ENCODE results near the gene ADGRD2. TPM values are rescaled to one million over a fixed set of nuclear protein-coding genes. Genes with fewer than 3 reads are reported as not detected.

ADGRD2 gene
- total RNA-seq, 1 donor from 2014 or later: not detected

DNA sequence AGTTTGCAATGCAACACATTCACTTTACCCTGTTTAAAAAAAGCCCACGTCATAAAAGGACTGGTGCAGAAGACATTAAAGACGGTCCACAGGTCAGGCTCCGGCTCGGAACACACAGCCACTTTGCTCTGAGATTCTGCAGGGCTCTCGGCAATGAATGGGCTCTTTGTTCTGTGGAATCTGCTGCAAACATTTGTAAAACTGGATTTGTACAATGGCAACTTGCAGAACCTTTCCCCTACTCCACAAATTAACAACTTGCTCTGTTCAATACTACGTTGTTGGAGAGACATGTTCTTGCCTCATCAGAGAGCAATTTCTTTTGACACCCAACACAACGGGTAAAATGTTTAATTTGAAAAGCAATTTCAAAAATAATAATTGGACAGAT is 70.0 kb downstream of the ADGRD2 start:
- no peaks in the 10 kb centered on the region for H3K27me3 Mint-ChIP-seq
- H3K36me3 Mint-ChIP-seq (ENCODE audit: low read depth): no peaks in the 10 kb centered on the region
- POLR2A ChIA-PET: interaction anchor here (0.6 kb wide), 1 partner anchor 16 kb away, joined by 6 read pairs; no protein-coding TSS in a partner anchor
- TF ChIP-seq, protein P1, sequence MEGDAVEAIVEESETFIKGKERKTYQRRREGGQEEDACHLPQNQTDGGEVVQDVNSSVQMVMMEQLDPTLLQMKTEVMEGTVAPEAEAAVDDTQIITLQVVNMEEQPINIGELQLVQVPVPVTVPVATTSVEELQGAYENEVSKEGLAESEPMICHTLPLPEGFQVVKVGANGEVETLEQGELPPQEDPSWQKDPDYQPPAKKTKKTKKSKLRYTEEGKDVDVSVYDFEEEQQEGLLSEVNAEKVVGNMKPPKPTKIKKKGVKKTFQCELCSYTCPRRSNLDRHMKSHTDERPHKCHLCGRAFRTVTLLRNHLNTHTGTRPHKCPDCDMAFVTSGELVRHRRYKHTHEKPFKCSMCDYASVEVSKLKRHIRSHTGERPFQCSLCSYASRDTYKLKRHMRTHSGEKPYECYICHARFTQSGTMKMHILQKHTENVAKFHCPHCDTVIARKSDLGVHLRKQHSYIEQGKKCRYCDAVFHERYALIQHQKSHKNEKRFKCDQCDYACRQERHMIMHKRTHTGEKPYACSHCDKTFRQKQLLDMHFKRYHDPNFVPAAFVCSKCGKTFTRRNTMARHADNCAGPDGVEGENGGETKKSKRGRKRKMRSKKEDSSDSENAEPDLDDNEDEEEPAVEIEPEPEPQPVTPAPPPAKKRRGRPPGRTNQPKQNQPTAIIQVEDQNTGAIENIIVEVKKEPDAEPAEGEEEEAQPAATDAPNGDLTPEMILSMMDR (IDR thresholded peaks at IDR 0.05): no peak
- no peaks in the 10 kb centered on the region for H3K4me1 Mint-ChIP-seq
- intact Hi-C loops (cut with micrococcal nuclease): no loop called here
- no peak overlapping the region for H3K4me3 Mint-ChIP-seq
- DNase-seq (no peak), ATAC-seq (ENCODE audit: low read depth) (no peak)
- no peaks in the 10 kb centered on the region for H3K9me3 Mint-ChIP-seq
- H3K27ac Mint-ChIP-seq: no peak overlapping the region
- CTCF ChIA-PET: no interaction called here

DNA sequence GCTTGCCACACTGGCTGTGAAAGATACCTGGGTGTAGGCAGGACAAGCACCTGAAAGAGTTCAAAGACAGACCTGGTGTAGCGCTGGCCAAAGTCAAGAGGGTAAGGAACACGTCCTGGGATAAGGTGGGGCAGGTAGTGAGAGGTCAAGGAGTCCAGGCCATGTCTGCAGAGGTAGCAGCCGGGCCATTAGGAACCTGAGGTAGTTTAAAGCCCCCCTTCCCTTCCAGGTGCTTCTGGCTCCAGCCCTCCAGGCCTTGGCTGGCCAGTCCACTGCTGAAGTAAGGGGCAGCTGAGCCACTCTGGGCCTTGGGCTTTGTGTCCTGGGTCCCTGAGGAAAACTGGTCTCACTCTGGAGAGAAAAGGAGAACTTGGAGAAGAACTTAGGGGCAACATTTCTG is 70.9 kb downstream of the ADGRD2 start:
- TF ChIP-seq, protein P1 (IDR thresholded peaks at IDR 0.05): no peak
- no peaks in the 10 kb centered on the region for H3K9me3 Mint-ChIP-seq
- no peak for ATAC-seq (ENCODE audit: low read depth)
- ChIA-PET CTCF (no interaction called here), POLR2A (no interaction called here)
- no peak for DNase-seq
- no peaks in the 10 kb centered on the region for H3K27me3 Mint-ChIP-seq
- H3K27ac Mint-ChIP-seq: no peak overlapping the region
- no peaks in the 10 kb centered on the region for H3K36me3 Mint-ChIP-seq (ENCODE audit: low read depth)
- intact Hi-C loops (cut with micrococcal nuclease): no loop called here
- no peaks in the 10 kb centered on the region for H3K4me1 Mint-ChIP-seq
- no peak overlapping the region for H3K4me3 Mint-ChIP-seq

- intact Hi-C loops (cut with micrococcal nuclease): no loop called here
- DNase-seq (no peak), ATAC-seq (ENCODE audit: low read depth) (no peak)
- no peaks in the 10 kb centered on the region for H3K9me3 Mint-ChIP-seq
- H3K27ac Mint-ChIP-seq: no peak overlapping the region
- H3K4me3 Mint-ChIP-seq: no peak overlapping the region
- H3K27me3 Mint-ChIP-seq: no peaks in the 10 kb centered on the region
- ChIA-PET CTCF (no interaction called here), POLR2A (no interaction called here)
- no peaks in the 10 kb centered on the region for H3K4me1 Mint-ChIP-seq
- H3K36me3 Mint-ChIP-seq (ENCODE audit: low read depth): no peaks in the 10 kb centered on the region
- TF ChIP-seq, protein P1 (IDR thresholded peaks at IDR 0.05): no peak
Measured at GRCh38 chr9:124522121-124523098, 72.2 kb downstream of the ADGRD2 start.

- ChIA-PET POLR2A (no interaction called here), CTCF (interaction anchor here (1.5 kb wide), 1 partner anchor 11 kb away, joined by 5 read pairs; no protein-coding TSS in a partner anchor)
- ATAC-seq (ENCODE audit: low read depth) (no peak), DNase-seq (no peak)
- no peaks in the 10 kb centered on the region for H3K27me3 Mint-ChIP-seq
- TF ChIP-seq, protein P1 (IDR thresholded peaks at IDR 0.05): no peak
- intact Hi-C loops (cut with micrococcal nuclease): no loop called here
- no peaks in the 10 kb centered on the region for H3K36me3 Mint-ChIP-seq (ENCODE audit: low read depth)
- no peaks in the 10 kb centered on the region for H3K4me1 Mint-ChIP-seq
- no peaks in the 10 kb centered on the region for H3K9me3 Mint-ChIP-seq
- H3K27ac Mint-ChIP-seq: no peak overlapping the region
- no peak overlapping the region for H3K4me3 Mint-ChIP-seq
Measured at GRCh38 chr9:124526174-124526573, 75.9 kb downstream of the ADGRD2 start.

DNA sequence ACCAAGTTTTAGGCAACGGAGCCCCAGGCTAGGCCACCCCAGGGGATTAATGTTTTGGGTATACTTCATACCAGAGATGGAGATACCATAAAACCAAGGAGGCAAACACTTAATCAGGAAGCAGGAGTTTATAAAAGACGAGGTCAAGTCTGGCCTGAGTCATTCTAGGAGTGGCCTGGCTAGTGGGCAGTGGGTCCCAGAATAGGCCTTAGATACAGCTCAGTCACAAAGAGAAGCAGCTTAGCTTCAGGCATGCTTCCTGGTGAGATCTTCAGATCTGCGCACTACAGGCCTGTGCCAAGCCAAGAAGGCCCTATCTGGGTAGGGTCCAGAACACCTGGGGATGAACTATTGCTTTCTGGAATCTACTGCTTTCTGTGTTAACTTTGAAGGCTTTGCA is 77.5 kb downstream of the ADGRD2 start:
- intact Hi-C loops (cut with micrococcal nuclease): no loop called here
- no peaks in the 10 kb centered on the region for H3K27me3 Mint-ChIP-seq
- H3K4me1 Mint-ChIP-seq: no peaks in the 10 kb centered on the region
- DNase-seq: no peak
- H3K9me3 Mint-ChIP-seq: no peaks in the 10 kb centered on the region
- no peak overlapping the region for H3K4me3 Mint-ChIP-seq
- H3K36me3 Mint-ChIP-seq (ENCODE audit: low read depth): no peaks in the 10 kb centered on the region
- H3K27ac Mint-ChIP-seq: no peak overlapping the region
- POLR2A ChIA-PET: no interaction called here
- TF ChIP-seq, protein P1 (IDR thresholded peaks at IDR 0.05): no peak
- CTCF ChIA-PET: interaction anchor here (1.5 kb wide), 1 partner anchor 9 kb away, joined by 5 read pairs; no protein-coding TSS in a partner anchor
- no peak for ATAC-seq (ENCODE audit: low read depth)

Other genes with a start within 250 kb of the ADGRD2 start
- gene NEK6, start 192.5 kb upstream of the ADGRD2 start, total RNA-seq: 110 and 115 TPM in 2 replicates
- gene PSMB7, start 35.0 kb upstream of the ADGRD2 start, total RNA-seq: 120 and 140 TPM in 2 replicates
- not detected in 2 replicates for gene NR5A1, start 56.9 kb downstream of the ADGRD2 start, total RNA-seq